NCI-H2029 (cell line): ENCODE results near the gene RAB44.

Experiments used
- DNase-seq: peaks from one replicate; lab custom pipeline; 2025; lab: John Stamatoyannopoulos, UW

Gene RAB44

GRCh38 chr6:36666826-36667591 lies 30.6 kb upstream of the RAB44 start:
- DNase-seq, result no peak

GRCh38 chr6:36668591-36668990 lies 29.0 kb upstream of the RAB44 start:
- DNase-seq, result no peak

GRCh38 chr6:36669002-36669401 lies 28.6 kb upstream of the RAB44 start:
- no peak for DNase-seq

- DNase-seq, result no peak
Observed at GRCh38 chr6:36670271-36670670, 27.4 kb upstream of the RAB44 start.

- DNase-seq, result no peak
Observed at GRCh38 chr6:36671687-36672375, 25.8 kb upstream of the RAB44 start.

- DNase-seq, result no peak
Observed at GRCh38 chr6:36673882-36674281, 23.7 kb upstream of the RAB44 start.

GRCh38 chr6:36674942-36675341 lies 22.7 kb upstream of the RAB44 start:
- no peak for DNase-seq

- DNase-seq, result no peak
Observed at GRCh38 chr6:36676141-36677058, 21.2 kb upstream of the RAB44 start.

GRCh38 chr6:36677059-36677749 lies 20.4 kb upstream of the RAB44 start:
- no peak for DNase-seq

- DNase-seq, result no peak
Observed at GRCh38 chr6:36677753-36678487, 19.7 kb upstream of the RAB44 start.

GRCh38 chr6:36678488-36679042 lies 19.1 kb upstream of the RAB44 start, which contains the start of gene CDKN1A:
CDKN1A (plus strand) TSS chr6:36678714; CDS start chr6:36684102, 5,388 bp downstream.
- DNase-seq, result peak; percentile 89

GRCh38 chr6:36679043-36679833 lies 18.4 kb upstream of the RAB44 start:
- peak; percentile 57 for DNase-seq

- peak; percentile 97 for DNase-seq
Observed at GRCh38 chr6:36682328-36683144, 15.1 kb upstream of the RAB44 start.

GRCh38 chr6:36683145-36683655 lies 14.4 kb upstream of the RAB44 start:
- peak; percentile 88 for DNase-seq

GRCh38 chr6:36683656-36684446 lies 13.8 kb upstream of the RAB44 start:
- DNase-seq, result no peak

GRCh38 chr6:36684447-36684812 lies 13.2 kb upstream of the RAB44 start:
- DNase-seq, result no peak

GRCh38 chr6:36685166-36685924 lies 12.3 kb upstream of the RAB44 start:
- DNase-seq, result no peak
